HG03064 (cell line): ENCODE results near the gene TXNDC11.

Experiments
- ATAC-seq: cut with Tn5 transposase; IDR thresholded peaks from one replicate; pipeline ENCODE4 v1.9.1; 2021; ENCODE audit warnings: low read depth; ENCODE audit not compliant: unreplicated experiment

TXNDC11 gene

GRCh38 chr16:11721781-11722467 lies 20.7 kb downstream of the TXNDC11 start:
- no peak for ATAC-seq

GRCh38 chr16:11719762-11720161 lies 22.9 kb downstream of the TXNDC11 start:
- no peak for ATAC-seq

- ATAC-seq, result no peak
Measured at GRCh38 chr16:11719171-11719570, 23.5 kb downstream of the TXNDC11 start.

- ATAC-seq, result no peak
Measured at GRCh38 chr16:11717811-11718210, 24.8 kb downstream of the TXNDC11 start.

GRCh38 chr16:11716336-11716735 lies 26.3 kb downstream of the TXNDC11 start:
- ATAC-seq, result no peak

GRCh38 chr16:11715246-11715947 lies 27.3 kb downstream of the TXNDC11 start:
- no peak for ATAC-seq

GRCh38 chr16:11712122-11712521 lies 30.5 kb downstream of the TXNDC11 start:
- no peak for ATAC-seq

GRCh38 chr16:11711662-11712061 lies 31.0 kb downstream of the TXNDC11 start:
- ATAC-seq, result no peak

GRCh38 chr16:11708421-11708820 lies 34.2 kb downstream of the TXNDC11 start:
- ATAC-seq, result no peak

- ATAC-seq, result no peak
Measured at GRCh38 chr16:11707679-11708197, 34.9 kb downstream of the TXNDC11 start.

- ATAC-seq, result peak; percentile 55
Measured at GRCh38 chr16:11706180-11706742, 36.4 kb downstream of the TXNDC11 start.

- ATAC-seq, result no peak
Measured at GRCh38 chr16:11705311-11706025, 37.2 kb downstream of the TXNDC11 start.

GRCh38 chr16:11700264-11701029 lies 42.2 kb downstream of the TXNDC11 start:
- no peak for ATAC-seq

- ATAC-seq, result no peak
Measured at GRCh38 chr16:11699234-11699894, 43.3 kb downstream of the TXNDC11 start.

- ATAC-seq, result no peak
Measured at GRCh38 chr16:11698271-11698689, 44.4 kb downstream of the TXNDC11 start.

GRCh38 chr16:11697319-11697718 lies 45.3 kb downstream of the TXNDC11 start:
- ATAC-seq, result no peak

- ATAC-seq, result no peak
Measured at GRCh38 chr16:11696266-11697012, 46.2 kb downstream of the TXNDC11 start.

GRCh38 chr16:11692651-11693050 lies 50.0 kb downstream of the TXNDC11 start:
- ATAC-seq, result no peak

GRCh38 chr16:11692171-11692570 lies 50.5 kb downstream of the TXNDC11 start:
- no peak for ATAC-seq
